ENCODE data around the gene PABPN1L. TPM values are rescaled to one million over a fixed set of nuclear protein-coding genes. Genes with fewer than 3 reads are reported as not detected.
A peak's percentile ranks its signal among the peaks of the same experiment; 100 is the strongest.

Gene PABPN1L
- total RNA-seq, 1 experiment from 2014 or later = not detected

DNA sequence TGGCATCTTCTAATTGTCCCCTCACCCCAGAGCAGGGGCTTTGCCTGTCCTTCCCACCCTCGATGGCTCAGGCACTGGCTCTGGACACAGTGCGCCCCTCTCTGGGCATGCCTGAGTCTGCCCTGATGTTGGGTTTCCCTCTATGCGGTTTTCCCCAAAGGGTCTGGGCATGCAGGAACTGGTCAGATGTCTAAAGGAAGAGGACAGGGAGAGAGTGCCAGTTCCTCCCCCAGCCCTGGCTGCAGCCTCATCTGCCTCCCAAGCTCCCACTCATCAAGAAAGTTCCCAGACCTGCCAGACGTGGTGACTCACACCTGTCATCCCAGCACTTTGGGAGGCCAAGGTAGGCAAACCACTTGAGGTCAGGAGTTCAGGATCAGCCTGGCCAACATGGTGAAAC, 41.3 kb upstream of the PABPN1L start:
- H3K4me1 Mint-ChIP-seq = peaks cover 6 to 19% of the 10 kb centered on the region in 2 experiments; a peak in 3 of 4 replicates
- peak overlapping the region in 1 of 3 experiments; percentile 72; a peak in 1 of 7 replicates for H3K27ac Mint-ChIP-seq
- Histone ChIP-seq H3K4me1 (ENCODE audit: insufficient read depth, low read length) (no peaks in the 10 kb centered on the region), H3K4me2 (ENCODE audit: insufficient read depth, insufficient read length, low read length) (no peak overlapping the region), H2BK20ac (ENCODE audit: low read depth, low read length, poor library complexity, severe bottlenecking) (no peak overlapping the region), H2BK12ac (ENCODE audit: insufficient read length, low read depth, low read length) (no peak overlapping the region), H3K9me3 (ENCODE audit: control insufficient read depth, low read depth, low read length) (no peaks in the 10 kb centered on the region), H4K5ac (ENCODE audit: insufficient read length, low read depth, low read length) (no peak overlapping the region), H3T11ph (ENCODE audit: low read length) (no peak overlapping the region), H3K14ac (ENCODE audit: insufficient read depth, low read length) (no peak overlapping the region), H3K79me1 (ENCODE audit: insufficient read depth, low read depth, low read length, poor library complexity, severe bottlenecking) (no peaks in the 10 kb centered on the region), H3K79me2 (ENCODE audit: insufficient read depth, low read length) (no peaks in the 10 kb centered on the region), H3K4ac (ENCODE audit: low read depth, low read length) (no peak overlapping the region), H3K27ac (ENCODE audit: insufficient read length, low read depth, low read length) (no peak overlapping the region), H4K20me1 (ENCODE audit: control insufficient read depth, insufficient read depth, insufficient read length) (no peaks in the 10 kb centered on the region), H3K9ac (ENCODE audit: extremely low read depth, insufficient read length, low read length) (no peak overlapping the region), H4K91ac (ENCODE audit: insufficient read length, low read depth, low read length) (no peak overlapping the region), H2BK120ac (ENCODE audit: low read depth, low read length, poor library complexity, severe bottlenecking) (no peak overlapping the region), H2AFZ (ENCODE audit: low read length) (no peak overlapping the region), H3K18ac (ENCODE audit: insufficient read length, low read depth, low read length) (no peak overlapping the region), H3K23ac (ENCODE audit: insufficient read length, low read depth, low read length) (no peak overlapping the region), H2BK15ac (ENCODE audit: low read depth, low read length) (no peak overlapping the region), H2AK5ac (ENCODE audit: insufficient read length, low read length) (no peak overlapping the region), H4K8ac (replicated peaks; ENCODE audit: insufficient read length, low read depth, low read length) (no peak overlapping the region), H3K56ac (ENCODE audit: insufficient read length, low read depth, low read length) (no peak overlapping the region), H3K27me3 (ENCODE audit: insufficient read depth, low read length) (no peaks in the 10 kb centered on the region), H2BK5ac (ENCODE audit: insufficient read length, low read length) (no peak overlapping the region), H3K23me2 (ENCODE audit: insufficient read length, low read depth, low read length, poor library complexity, severe bottlenecking) (no peaks in the 10 kb centered on the region)
- DNase-seq = no peak
- no CpG with 5 or more reads among the region's 4 CpGs for WGBS (ENCODE audit: extremely low coverage, insufficient read length, low lambda C conversion rate)
- TF ChIP-seq, protein P1, sequence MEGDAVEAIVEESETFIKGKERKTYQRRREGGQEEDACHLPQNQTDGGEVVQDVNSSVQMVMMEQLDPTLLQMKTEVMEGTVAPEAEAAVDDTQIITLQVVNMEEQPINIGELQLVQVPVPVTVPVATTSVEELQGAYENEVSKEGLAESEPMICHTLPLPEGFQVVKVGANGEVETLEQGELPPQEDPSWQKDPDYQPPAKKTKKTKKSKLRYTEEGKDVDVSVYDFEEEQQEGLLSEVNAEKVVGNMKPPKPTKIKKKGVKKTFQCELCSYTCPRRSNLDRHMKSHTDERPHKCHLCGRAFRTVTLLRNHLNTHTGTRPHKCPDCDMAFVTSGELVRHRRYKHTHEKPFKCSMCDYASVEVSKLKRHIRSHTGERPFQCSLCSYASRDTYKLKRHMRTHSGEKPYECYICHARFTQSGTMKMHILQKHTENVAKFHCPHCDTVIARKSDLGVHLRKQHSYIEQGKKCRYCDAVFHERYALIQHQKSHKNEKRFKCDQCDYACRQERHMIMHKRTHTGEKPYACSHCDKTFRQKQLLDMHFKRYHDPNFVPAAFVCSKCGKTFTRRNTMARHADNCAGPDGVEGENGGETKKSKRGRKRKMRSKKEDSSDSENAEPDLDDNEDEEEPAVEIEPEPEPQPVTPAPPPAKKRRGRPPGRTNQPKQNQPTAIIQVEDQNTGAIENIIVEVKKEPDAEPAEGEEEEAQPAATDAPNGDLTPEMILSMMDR (conservative IDR thresholded peaks at IDR 0.05) = no peak
- H3K36me3 Mint-ChIP-seq (ENCODE audit: insufficient read depth in 1 of 3, low read depth in 3 of 3) = no peaks in the 10 kb centered on the region
- H3K9me3 Mint-ChIP-seq = no peaks in the 10 kb centered on the region; a peak in 1 of 5 replicates
- no peak overlapping the region; a peak in 1 of 5 replicates for H3K4me3 Mint-ChIP-seq
- H3K27me3 Mint-ChIP-seq (ENCODE audit: low read depth) = no peaks in the 10 kb centered on the region; the same call in none of the 2 replicates
